CD4-positive, alpha-beta T cell (primary cell): ENCODE measurements around the gene ME3. TPM values are rescaled to one million over a fixed set of nuclear protein-coding genes. Genes with fewer than 3 reads are reported as not detected.

Experiments used
- ATAC-seq: fragments of 200-7000 bp; cut with Tn5 transposase; one replicate; pipeline ENCODE4 v1.10.0; 2022; ENCODE audit warnings: mild to moderate bottlenecking; ENCODE audit not compliant: poor library complexity
- CTCF ChIA-PET: fragments of 350-600 bp; sonication (Branson Sonifier 250); formaldehyde crosslinking; loops from one replicate; lab custom pipeline; 2021; ENCODE audit warnings: antibody characterized with exemption, inconsistent platforms; lab: Charles Lee
- POLR2A ChIA-PET: fragments of 350-600 bp; sonication (Branson Sonifier 250); formaldehyde crosslinking; loops from one replicate; lab custom pipeline; 2021; ENCODE audit warnings: antibody characterized with exemption, inconsistent platforms; lab: Charles Lee
- DNase-seq, 14 experiments: peaks; one replicate each; pipeline ENCODE4 v3.0.0-alpha.2; 2013 to 2020; ENCODE audit warnings: mixed read lengths in 2 of 14
- H3K27ac ChIP-seq, 2 donors: one replicate each; pipeline versions ENCODE4 v1.5.1 to v1.7.0; 2013; ENCODE audit warnings: low read length in 2 of 2, low read depth in 1 of 2, mild to moderate bottlenecking in 1 of 2
- H3K27me3 ChIP-seq, 2 experiments: 1 replicate in 1 of 2; 2 replicates in 1 of 2; pipeline versions ENCODE4 v1.6.1 to v1.7.0; 2013; ENCODE audit warnings: low read length in 2 of 2, control low read depth in 1 of 2, mild to moderate bottlenecking in 1 of 2, moderate library complexity in 1 of 2; ENCODE audit not compliant: insufficient read depth in 2 of 2, control insufficient read depth in 1 of 2
- H3K36me3 ChIP-seq: one replicate; pipeline ENCODE4 v1.6.1; 2013; ENCODE audit warnings: low read length, control low read depth; ENCODE audit not compliant: insufficient read depth
- H3K4me1 ChIP-seq: one replicate; pipeline ENCODE4 v1.6.1; 2013; ENCODE audit warnings: low read length, control low read depth; ENCODE audit not compliant: insufficient read depth
- H3K4me3 ChIP-seq: one replicate; pipeline ENCODE4 v1.5.1; 2013; ENCODE audit warnings: mild to moderate bottlenecking, low read length, moderate library complexity
- H3K9me3 ChIP-seq, 2 experiments: 1 replicate in 1 of 2; 2 replicates in 1 of 2; pipeline versions ENCODE4 v1.6.1 to v1.7.0; 2013; ENCODE audit warnings: low read length in 2 of 2, mild to moderate bottlenecking in 2 of 2, control low read depth in 1 of 2, moderate library complexity in 1 of 2; ENCODE audit not compliant: control insufficient read depth in 1 of 2, insufficient read depth in 1 of 2
- H3K27ac Mint-ChIP-seq: one replicate; pipeline ENCODE4 v1.8.0; 2020; ENCODE audit warnings: mixed read lengths
- H3K27me3 Mint-ChIP-seq: one replicate; pipeline ENCODE4 v1.8.0; 2021; ENCODE audit warnings: mixed read lengths
- H3K36me3 Mint-ChIP-seq: one replicate; pipeline ENCODE4 v1.8.0; 2021; ENCODE audit warnings: low read depth, mixed read lengths
- H3K4me1 Mint-ChIP-seq: one replicate; pipeline ENCODE4 v1.8.0; 2021; ENCODE audit warnings: low read depth, mixed read lengths
- H3K4me3 Mint-ChIP-seq: one replicate; pipeline ENCODE4 v1.8.0; 2020; ENCODE audit warnings: mild to moderate bottlenecking, mixed read lengths
- H3K9me3 Mint-ChIP-seq: one replicate; pipeline ENCODE4 v1.8.0; 2020; ENCODE audit warnings: mixed read lengths
- CTCF ChIP-seq: fragments of 200-600 bp; IDR thresholded peaks from one replicate; pipeline ENCODE4 v1.8.0; 2022; ENCODE audit warnings: antibody characterized with exemption, mild to moderate bottlenecking
- intact Hi-C, 2 experiments: fragments of 100-400 bp; cut with DNase I in 1 of 2; cut with micrococcal nuclease in 1 of 2; formaldehyde crosslinking; loops; one replicate each; pipeline versions ENCODE4 v1.15.1 to v1.9.0; 2023 to 2025; cut with DNase I, micrococcal nuclease
- total RNA-seq, 174 experiments: library from RNA in 2 of 174; stranded (reverse) in 2 of 174; gene quantifications; one replicate each; pipeline ENCODE4 v1.2.3 and lab custom pipeline; 2021 to 2026

The ME3 gene
- total RNA-seq, 2 experiments from 2014 or later: 9.1 to 10.6 TPM

DNA sequence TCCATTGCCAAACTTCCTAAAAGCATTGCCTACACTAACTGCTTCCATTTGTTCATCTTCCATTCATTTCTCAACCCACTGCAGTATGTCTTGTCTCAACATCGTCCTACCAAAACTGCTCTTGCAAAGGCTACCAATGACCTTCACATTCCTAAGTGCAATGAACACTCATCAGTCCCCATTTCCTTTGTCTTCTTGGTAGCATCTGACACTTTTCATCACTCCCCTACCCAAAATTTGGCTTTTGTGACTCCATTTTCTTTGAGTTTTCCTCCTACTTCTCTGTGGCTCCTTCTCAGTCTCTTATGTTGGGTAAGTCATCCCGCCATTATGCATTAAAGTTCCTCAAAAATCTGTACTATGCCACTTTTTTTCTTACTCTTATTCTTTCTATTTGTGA lies 162.3 kb downstream of the ME3 start:
- no peaks in the 10 kb centered on the region for H3K9me3 ChIP-seq
- POLR2A ChIA-PET: no interaction called here
- H3K36me3 ChIP-seq: no peaks in the 10 kb centered on the region
- Mint-ChIP-seq H3K27me3 (no peaks in the 10 kb centered on the region), H3K27ac (no peak overlapping the region), H3K4me3 (no peak overlapping the region), H3K36me3 (no peaks in the 10 kb centered on the region), H3K4me1 (no peaks in the 10 kb centered on the region), H3K9me3 (no peaks in the 10 kb centered on the region)
- ATAC-seq (no peak), DNase-seq (no peak)
- H3K4me3 ChIP-seq: no peak overlapping the region
- CTCF ChIA-PET: no interaction called here
- no peaks in the 10 kb centered on the region for H3K27me3 ChIP-seq
- no peaks in the 10 kb centered on the region for H3K4me1 ChIP-seq
- no peak for TF ChIP-seq CTCF
- intact Hi-C loops: no loop called here
- no peak overlapping the region for H3K27ac ChIP-seq

DNA sequence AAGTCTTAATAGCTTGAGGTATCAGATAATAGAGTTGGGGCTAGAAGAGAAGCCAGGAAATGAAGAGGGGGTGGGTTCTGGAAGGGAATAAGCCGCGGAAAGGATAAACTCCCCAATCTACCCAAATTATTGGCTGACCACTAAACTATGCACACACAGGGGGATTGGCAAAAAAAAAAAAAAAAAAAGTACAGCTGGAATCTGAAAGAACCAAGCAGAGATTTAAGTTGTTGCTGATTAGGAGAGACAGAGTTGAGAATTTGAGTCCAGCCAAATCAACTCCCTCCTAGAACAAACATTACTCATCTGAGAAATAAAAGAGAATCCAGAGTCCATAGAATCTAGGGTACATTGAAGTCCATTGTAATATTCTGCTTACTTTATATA lies 162.8 kb downstream of the ME3 start:
- DNase-seq: no peak
- ATAC-seq: no peak
- Histone ChIP-seq H3K9me3 (no peaks in the 10 kb centered on the region), H3K36me3 (no peaks in the 10 kb centered on the region), H3K4me1 (no peaks in the 10 kb centered on the region), H3K27ac (no peak overlapping the region), H3K4me3 (no peak overlapping the region), H3K27me3 (no peaks in the 10 kb centered on the region)
- Mint-ChIP-seq H3K4me1 (no peaks in the 10 kb centered on the region), H3K4me3 (no peak overlapping the region), H3K9me3 (no peaks in the 10 kb centered on the region), H3K27me3 (no peaks in the 10 kb centered on the region), H3K27ac (no peak overlapping the region), H3K36me3 (no peaks in the 10 kb centered on the region)
- ChIA-PET POLR2A (no interaction called here), CTCF (no interaction called here)
- intact Hi-C loops: no loop called here
- TF ChIP-seq CTCF: no peak

DNA sequence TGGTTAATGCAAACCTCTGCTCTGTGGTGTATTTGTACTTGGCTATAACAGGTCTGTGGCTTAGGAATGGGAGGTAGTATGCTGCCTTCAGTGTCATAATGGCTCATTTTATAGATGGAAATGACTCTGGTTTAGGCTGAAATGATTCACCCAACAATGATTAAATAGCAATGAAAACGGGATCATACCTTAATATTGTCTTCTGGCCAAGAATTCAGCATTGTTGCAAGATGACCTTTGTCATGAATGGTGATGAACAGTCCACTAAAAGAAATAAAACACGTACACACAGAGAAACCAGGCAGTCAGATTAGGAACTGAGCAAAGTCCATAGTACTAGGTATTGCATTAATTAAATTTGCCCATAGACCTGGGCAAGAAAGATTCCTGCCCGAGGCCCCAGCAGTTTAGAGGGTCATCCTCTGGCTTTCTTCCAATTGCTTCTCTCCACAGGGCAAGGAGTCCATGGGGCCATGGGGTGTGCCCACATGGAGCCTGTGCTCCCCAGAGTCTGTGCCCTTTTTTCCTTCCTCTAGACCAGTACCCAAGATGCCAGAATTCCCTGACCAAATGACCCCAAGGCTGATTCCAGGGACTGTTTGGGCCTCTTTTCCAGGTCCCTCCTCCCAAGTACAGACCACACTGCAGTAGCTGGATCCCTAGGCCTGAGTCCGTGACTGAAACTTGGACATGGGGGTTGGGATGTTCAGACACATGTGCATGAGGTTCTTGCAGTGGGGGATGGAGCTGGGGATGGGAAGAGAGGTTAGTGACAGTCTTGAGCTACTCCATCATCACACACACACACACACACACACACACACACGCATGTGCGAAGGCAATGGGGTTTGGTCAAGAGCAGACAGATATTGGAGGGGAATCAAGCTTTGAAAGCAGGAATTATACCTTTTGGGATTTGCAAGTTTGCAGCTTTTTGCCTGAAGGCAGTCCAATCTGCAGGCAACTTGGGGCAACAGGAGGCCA lies 163.5 kb downstream of the ME3 start:
- CTCF ChIA-PET: no interaction called here

More for the DNA sequence above, 163.5 kb downstream of the ME3 start:
- intact Hi-C loops: no loop called here
- H3K27me3 Mint-ChIP-seq: no peaks in the 10 kb centered on the region
- no peak overlapping the region for H3K4me3 Mint-ChIP-seq
- Histone ChIP-seq H3K4me3 (no peak overlapping the region), H3K4me1 (no peaks in the 10 kb centered on the region), H3K9me3 (no peaks in the 10 kb centered on the region), H3K27me3 (no peaks in the 10 kb centered on the region), H3K27ac (no peak overlapping the region), H3K36me3 (no peaks in the 10 kb centered on the region)
- POLR2A ChIA-PET: no interaction called here
- DNase-seq: no peak
- H3K9me3 Mint-ChIP-seq: no peaks in the 10 kb centered on the region
- TF ChIP-seq CTCF: no peak
- H3K36me3 Mint-ChIP-seq: no peaks in the 10 kb centered on the region
- no peak for ATAC-seq
- H3K4me1 Mint-ChIP-seq: no peaks in the 10 kb centered on the region
- no peak overlapping the region for H3K27ac Mint-ChIP-seq
